ENCODE results near the gene SIPA1L3.

The SIPA1L3 gene

GRCh38 chr19:38233740-38234251 lies 326.8 kb downstream of the SIPA1L3 start:
- peaks cover 3 to 5% of the 10 kb centered on the region in 2 donors for H3K4me1 Mint-ChIP-seq (ENCODE audit: low read depth in 2 of 2)
- H3K27ac Mint-ChIP-seq: no peak overlapping the region
- H3K36me3 Mint-ChIP-seq (ENCODE audit: insufficient read depth): peaks cover 4% of the 10 kb centered on the region
- ATAC-seq (replicated peaks) (peak; percentile 67), DNase-seq (peak; percentile 66 to 69 (median 67))
- H3K27me3 Mint-ChIP-seq: peaks cover 33 to 75% of the 10 kb centered on the region in 2 donors
- H3K9me3 Mint-ChIP-seq: no peaks in the 10 kb centered on the region
- H3K4me3 Mint-ChIP-seq: no peak overlapping the region

GRCh38 chr19:38234615-38235014 lies 327.6 kb downstream of the SIPA1L3 start:
- Mint-ChIP-seq H3K4me1 (ENCODE audit: low read depth in 2 of 2) (peaks cover 0 to 2% of the 10 kb centered on the region in 2 donors), H3K4me3 (no peak overlapping the region), H3K9me3 (no peaks in the 10 kb centered on the region), H3K27me3 (peaks cover 32 to 71% of the 10 kb centered on the region in 2 donors), H3K27ac (no peak overlapping the region), H3K36me3 (ENCODE audit: insufficient read depth) (peaks cover 4% of the 10 kb centered on the region)
- DNase-seq (no peak), ATAC-seq (replicated peaks) (no peak)

GRCh38 chr19:38239816-38240215 lies 332.8 kb downstream of the SIPA1L3 start:
- H3K9me3 Mint-ChIP-seq: no peaks in the 10 kb centered on the region
- peaks cover 18 to 31% of the 10 kb centered on the region in 2 donors for H3K27me3 Mint-ChIP-seq
- peaks cover 4% of the 10 kb centered on the region for H3K36me3 Mint-ChIP-seq (ENCODE audit: insufficient read depth)
- ATAC-seq (replicated peaks) (no peak), DNase-seq (no peak)
- no peak overlapping the region for H3K4me3 Mint-ChIP-seq
- H3K4me1 Mint-ChIP-seq (ENCODE audit: low read depth in 2 of 2): peaks cover 2 to 5% of the 10 kb centered on the region in 2 donors
- H3K27ac Mint-ChIP-seq: no peak overlapping the region

- no peaks in the 10 kb centered on the region for H3K36me3 Mint-ChIP-seq (ENCODE audit: insufficient read depth)
- peaks cover 12 to 13% of the 10 kb centered on the region in 2 donors for H3K27me3 Mint-ChIP-seq
- H3K9me3 Mint-ChIP-seq: no peaks in the 10 kb centered on the region
- peaks cover 2 to 5% of the 10 kb centered on the region in 2 donors for H3K4me1 Mint-ChIP-seq (ENCODE audit: low read depth in 2 of 2)
- ATAC-seq (replicated peaks) (no peak), DNase-seq (no peak)
- peak overlapping the region; percentile 5 to 39 for H3K4me3 Mint-ChIP-seq
- H3K27ac Mint-ChIP-seq: no peak overlapping the region
Measured at GRCh38 chr19:38243279-38243673, 336.3 kb downstream of the SIPA1L3 start.

- Mint-ChIP-seq H3K27me3 (peaks cover 4 to 5% of the 10 kb centered on the region in 2 donors), H3K4me3 (no peak overlapping the region), H3K4me1 (ENCODE audit: low read depth in 2 of 2) (peaks cover 2 to 5% of the 10 kb centered on the region in 2 donors), H3K36me3 (ENCODE audit: insufficient read depth) (no peaks in the 10 kb centered on the region), H3K9me3 (no peaks in the 10 kb centered on the region), H3K27ac (no peak overlapping the region)
- ATAC-seq (replicated peaks) (no peak), DNase-seq (no peak)
Measured at GRCh38 chr19:38245826-38246498, 339.0 kb downstream of the SIPA1L3 start.

GRCh38 chr19:38247126-38247525 lies 340.1 kb downstream of the SIPA1L3 start:
- no peak for ATAC-seq (replicated peaks)
- H3K27me3 Mint-ChIP-seq: peaks cover 13 to 15% of the 10 kb centered on the region in 2 donors
- no peak for DNase-seq
- no peak overlapping the region for H3K27ac Mint-ChIP-seq
- no peaks in the 10 kb centered on the region for H3K9me3 Mint-ChIP-seq
- H3K36me3 Mint-ChIP-seq (ENCODE audit: insufficient read depth): no peaks in the 10 kb centered on the region
- peaks cover 2 to 5% of the 10 kb centered on the region in 2 donors for H3K4me1 Mint-ChIP-seq (ENCODE audit: low read depth in 2 of 2)
- no peak overlapping the region for H3K4me3 Mint-ChIP-seq

- ATAC-seq (replicated peaks) (no peak), DNase-seq (no peak)
- H3K4me3 Mint-ChIP-seq: no peak overlapping the region
- no peak overlapping the region for H3K27ac Mint-ChIP-seq
- no peaks in the 10 kb centered on the region for H3K9me3 Mint-ChIP-seq
- peaks cover 13 to 22% of the 10 kb centered on the region in 2 donors for H3K27me3 Mint-ChIP-seq
- peaks cover 2 to 5% of the 10 kb centered on the region in 2 donors for H3K4me1 Mint-ChIP-seq (ENCODE audit: low read depth in 2 of 2)
- no peaks in the 10 kb centered on the region for H3K36me3 Mint-ChIP-seq (ENCODE audit: insufficient read depth)
Measured at GRCh38 chr19:38247734-38248268, 340.8 kb downstream of the SIPA1L3 start.

GRCh38 chr19:38248421-38248820 lies 341.4 kb downstream of the SIPA1L3 start:
- DNase-seq: no peak
- Mint-ChIP-seq H3K36me3 (ENCODE audit: insufficient read depth) (no peaks in the 10 kb centered on the region), H3K4me3 (no peak overlapping the region), H3K4me1 (ENCODE audit: low read depth in 2 of 2) (peaks cover 2 to 5% of the 10 kb centered on the region in 2 donors), H3K9me3 (no peaks in the 10 kb centered on the region), H3K27ac (no peak overlapping the region), H3K27me3 (peaks cover 13 to 23% of the 10 kb centered on the region in 2 donors)
- no peak for ATAC-seq (replicated peaks)

- Mint-ChIP-seq H3K36me3 (ENCODE audit: insufficient read depth) (no peaks in the 10 kb centered on the region), H3K27ac (no peak overlapping the region), H3K9me3 (no peaks in the 10 kb centered on the region), H3K4me1 (ENCODE audit: low read depth in 2 of 2) (no peaks in the 10 kb centered on the region), H3K4me3 (no peak overlapping the region), H3K27me3 (peaks cover 13 to 43% of the 10 kb centered on the region in 2 donors)
- no peak for ATAC-seq (replicated peaks)
- DNase-seq: no peak
Measured at GRCh38 chr19:38250428-38250820, 343.4 kb downstream of the SIPA1L3 start.

- ATAC-seq (replicated peaks) (no peak), DNase-seq (no peak)
- H3K27me3 Mint-ChIP-seq: peaks cover 18 to 48% of the 10 kb centered on the region in 2 donors
- no peaks in the 10 kb centered on the region for H3K36me3 Mint-ChIP-seq (ENCODE audit: insufficient read depth)
- no peak overlapping the region for H3K4me3 Mint-ChIP-seq
- H3K4me1 Mint-ChIP-seq (ENCODE audit: low read depth in 2 of 2): no peaks in the 10 kb centered on the region
- no peaks in the 10 kb centered on the region for H3K9me3 Mint-ChIP-seq
- H3K27ac Mint-ChIP-seq: peak overlapping the region in 1 of 2 donors; percentile 52
Measured at GRCh38 chr19:38250821-38251563, 344.0 kb downstream of the SIPA1L3 start.

- H3K27me3 Mint-ChIP-seq: peaks cover 19 to 52% of the 10 kb centered on the region in 2 donors
- peak overlapping the region in 1 of 2 donors; percentile 52 for H3K27ac Mint-ChIP-seq
- DNase-seq (no peak), ATAC-seq (replicated peaks) (no peak)
- peaks cover 0 to under 1% of the 10 kb centered on the region in 2 donors for H3K4me1 Mint-ChIP-seq (ENCODE audit: low read depth in 2 of 2)
- no peaks in the 10 kb centered on the region for H3K9me3 Mint-ChIP-seq
- H3K4me3 Mint-ChIP-seq: no peak overlapping the region
- no peaks in the 10 kb centered on the region for H3K36me3 Mint-ChIP-seq (ENCODE audit: insufficient read depth)
Measured at GRCh38 chr19:38251564-38252051, 344.6 kb downstream of the SIPA1L3 start.

- Mint-ChIP-seq H3K4me1 (ENCODE audit: low read depth in 2 of 2) (peaks cover 0 to 1% of the 10 kb centered on the region in 2 donors), H3K4me3 (no peak overlapping the region), H3K27me3 (peaks cover 26 to 60% of the 10 kb centered on the region in 2 donors), H3K9me3 (no peaks in the 10 kb centered on the region), H3K27ac (no peak overlapping the region), H3K36me3 (ENCODE audit: insufficient read depth) (no peaks in the 10 kb centered on the region)
- no peak for ATAC-seq (replicated peaks)
- no peak for DNase-seq
Measured at GRCh38 chr19:38252385-38252784, 345.4 kb downstream of the SIPA1L3 start.

- Mint-ChIP-seq H3K9me3 (no peaks in the 10 kb centered on the region), H3K4me1 (ENCODE audit: low read depth in 2 of 2) (peaks cover 0 to 1% of the 10 kb centered on the region in 2 donors), H3K27ac (no peak overlapping the region), H3K4me3 (no peak overlapping the region), H3K36me3 (ENCODE audit: insufficient read depth) (no peaks in the 10 kb centered on the region), H3K27me3 (peaks cover 26 to 66% of the 10 kb centered on the region in 2 donors)
- no peak for ATAC-seq (replicated peaks)
- DNase-seq: no peak
Measured at GRCh38 chr19:38252941-38253691, 346.1 kb downstream of the SIPA1L3 start.

Data from effector memory CD8-positive, alpha-beta T cell (primary cell).